Kidney capillary endothelial cell (primary cell): ENCODE results near the gene MRPL18.
"Not testable (repeated sequence)": the region's sequence is repeated elsewhere in the genome, so short reads cannot be mapped to it uniquely, and the experiment has no call there.

ENCODE experiments used
- DNase-seq: peaks from one replicate; pipeline ENCODE4 v3.0.0-alpha.2; 2018; ENCODE audit warnings: low spot score

MRPL18 gene

DNA sequence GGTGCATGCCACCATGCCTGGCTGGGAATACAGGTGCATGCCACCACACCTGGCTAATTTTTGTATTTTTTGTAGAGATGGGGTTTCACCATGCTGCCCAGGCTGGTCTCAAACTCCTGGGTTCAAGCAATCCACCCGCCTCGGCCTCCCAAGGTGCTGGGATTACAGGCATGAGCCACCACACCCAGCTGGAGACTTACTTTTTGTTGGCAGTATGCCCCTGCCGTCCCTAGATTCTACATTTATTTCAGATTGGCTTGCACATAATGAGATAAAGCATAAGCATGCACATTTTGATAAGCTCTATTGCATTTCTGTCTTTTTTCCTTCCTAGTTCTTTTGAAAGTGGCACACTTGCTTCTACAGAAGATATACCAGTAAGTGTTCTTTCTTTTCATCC, 26.5 kb downstream of the MRPL18 start:
- not testable (repeated sequence) for DNase-seq

DNA sequence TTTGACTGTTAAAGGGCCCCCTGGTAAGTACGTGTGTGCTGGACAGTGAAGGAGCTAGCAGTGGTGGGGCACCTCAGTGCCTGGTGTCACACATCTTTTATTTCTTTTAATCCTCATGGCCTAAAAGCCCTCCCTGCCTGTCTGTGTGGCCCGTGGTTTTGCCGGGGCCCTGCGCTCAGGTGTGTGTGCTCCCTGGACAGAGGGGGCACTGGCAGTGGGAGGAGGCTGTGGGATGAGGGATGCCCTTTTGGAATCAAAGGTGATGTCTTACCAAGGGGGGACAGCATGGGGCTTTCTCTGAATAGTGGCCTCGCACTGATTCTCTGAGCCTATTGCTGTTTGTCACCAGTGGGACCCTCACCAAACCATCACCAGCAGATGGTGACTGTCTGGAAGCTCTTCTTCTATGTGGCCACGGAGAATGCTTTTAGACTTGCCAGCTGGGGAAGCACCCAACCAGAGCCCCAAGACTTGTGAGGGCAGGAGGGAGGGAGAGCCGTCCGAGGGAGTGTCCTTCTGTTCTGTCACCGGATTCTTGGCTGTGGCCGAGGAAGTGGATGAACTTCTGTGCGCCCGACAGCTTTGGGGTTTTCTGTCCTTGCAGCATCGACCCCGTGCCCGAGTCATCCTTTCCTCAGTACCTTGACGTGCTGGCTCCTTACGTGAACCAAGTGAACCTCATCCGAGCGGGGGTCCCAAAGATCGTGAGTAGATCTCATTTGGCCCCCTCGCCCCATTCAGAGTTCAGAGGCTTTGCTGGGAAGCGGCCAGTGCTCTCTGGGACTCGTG, 27.9 kb downstream of the MRPL18 start:
- no peak for DNase-seq

DNA sequence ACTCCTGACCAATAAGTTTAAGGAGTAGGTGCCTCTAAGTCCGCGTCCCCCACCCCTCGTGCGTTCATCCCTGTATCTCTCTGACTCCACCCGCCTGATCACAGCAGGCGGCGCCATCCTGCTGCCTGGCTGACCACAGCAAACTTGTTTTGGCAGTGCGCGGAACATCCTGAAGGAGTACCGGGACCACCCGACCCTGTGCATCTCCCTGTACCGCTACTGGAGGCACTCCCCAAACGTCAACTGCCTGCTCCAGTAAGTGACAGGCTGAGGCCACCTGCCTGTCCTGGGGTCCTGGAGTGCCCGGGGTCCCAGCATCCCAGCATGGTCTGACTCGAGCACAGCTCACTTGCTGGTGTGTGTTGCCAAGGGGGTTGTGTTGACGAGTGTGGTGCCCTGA, 28.8 kb downstream of the MRPL18 start:
- no peak for DNase-seq

GRCh38 chr6:159819932-159820640, 29.8 kb downstream of the MRPL18 start:
- no peak for DNase-seq

GRCh38 chr6:159821122-159821521, 30.9 kb downstream of the MRPL18 start:
- no peak for DNase-seq

DNA sequence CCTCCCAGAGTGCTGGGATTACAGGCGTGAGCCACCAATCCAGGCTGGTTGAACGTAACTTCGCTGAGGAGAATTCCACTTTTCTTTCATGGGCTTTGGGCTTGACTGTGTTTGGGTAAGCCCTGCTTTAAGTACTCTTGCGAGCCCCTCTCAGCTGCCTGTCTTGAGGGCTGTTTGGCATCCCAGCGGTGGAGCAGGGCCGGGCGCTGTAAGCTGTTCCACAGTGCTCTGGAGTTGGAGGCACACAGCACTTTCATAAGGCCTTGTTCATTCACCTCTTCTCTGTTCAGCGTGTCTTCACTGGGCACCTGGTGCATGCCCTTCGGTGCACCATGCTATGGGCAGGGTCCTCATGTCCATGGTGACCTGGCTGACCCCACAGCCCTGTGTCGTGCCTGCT, 31.5 kb downstream of the MRPL18 start:
- no peak for DNase-seq

DNA sequence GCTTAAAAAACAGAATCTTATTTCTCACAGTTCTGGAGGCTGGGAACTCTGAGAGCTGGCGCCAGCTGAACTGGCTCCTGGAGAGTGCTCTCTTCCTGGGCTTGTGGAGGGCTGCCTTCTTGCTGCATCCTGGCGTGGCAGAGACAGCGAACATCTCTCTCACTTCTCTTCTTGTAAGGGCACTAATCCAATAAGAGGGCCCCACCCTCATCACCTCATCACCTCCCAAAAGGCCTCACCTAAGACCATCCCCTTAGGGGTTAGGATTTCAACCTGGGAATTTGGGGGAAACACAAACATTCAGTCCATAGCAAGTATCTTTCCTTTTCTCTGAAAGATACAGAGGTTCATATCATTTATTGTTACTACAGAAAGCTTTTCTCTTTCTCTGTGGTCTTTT, 33.7 kb downstream of the MRPL18 start:
- no peak for DNase-seq

GRCh38 chr6:159824690-159825089, 34.4 kb downstream of the MRPL18 start:
- DNase-seq, result not testable (repeated sequence)

GRCh38 chr6:159826004-159826403, 35.7 kb downstream of the MRPL18 start:
- no peak for DNase-seq

DNA sequence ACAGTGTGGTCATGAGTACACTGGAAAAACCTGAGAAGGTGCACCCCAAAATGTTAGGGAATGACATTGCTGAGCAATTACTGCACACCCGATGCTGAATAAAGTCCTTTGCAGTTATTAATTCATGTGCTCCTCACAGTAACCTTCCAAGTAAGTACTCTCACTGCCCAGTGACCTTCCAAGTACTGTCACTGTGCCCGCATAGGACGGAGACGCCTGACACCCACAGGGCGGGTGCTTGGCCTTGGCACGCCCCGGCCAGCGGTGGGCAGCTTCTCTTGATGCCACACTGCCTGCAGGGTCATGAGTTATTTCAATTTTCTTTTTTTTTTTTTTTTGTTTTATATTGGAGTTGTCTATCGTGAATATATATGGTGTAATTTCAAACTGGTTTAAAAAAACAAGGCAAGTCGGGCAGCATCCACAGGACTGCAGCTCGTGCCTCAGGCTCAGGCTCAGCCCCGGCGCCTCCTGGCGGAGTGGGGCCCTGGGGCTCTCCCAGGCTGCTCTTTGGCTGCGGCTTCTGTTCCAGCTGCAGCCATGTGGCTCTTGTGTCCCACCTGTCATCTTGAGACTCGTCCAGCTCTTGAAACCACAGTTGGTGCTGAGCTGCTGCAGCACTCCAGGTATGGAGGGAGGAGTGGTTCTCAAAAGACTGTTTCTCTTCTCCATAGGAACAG, 36.8 kb downstream of the MRPL18 start:
- DNase-seq, result no peak

DNA sequence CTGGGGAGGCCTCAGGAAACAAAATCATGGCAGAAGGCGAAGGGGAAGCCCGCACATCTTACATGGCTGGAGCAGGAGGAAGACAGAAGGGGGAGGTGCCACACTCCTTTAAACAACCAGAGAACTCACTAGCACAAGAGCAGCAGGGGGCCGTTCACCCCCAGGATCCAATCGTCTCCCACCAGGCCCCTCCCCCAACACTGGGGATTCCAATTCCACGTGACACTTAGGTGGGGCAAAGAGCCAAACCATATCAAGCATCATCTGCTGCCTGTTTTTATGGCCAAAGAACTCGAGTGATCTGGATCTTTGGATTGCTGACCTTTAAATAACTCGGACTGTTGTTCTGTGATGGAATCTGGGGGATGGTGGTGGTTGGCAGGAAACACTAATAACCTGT, 37.8 kb downstream of the MRPL18 start:
- no peak for DNase-seq

DNA sequence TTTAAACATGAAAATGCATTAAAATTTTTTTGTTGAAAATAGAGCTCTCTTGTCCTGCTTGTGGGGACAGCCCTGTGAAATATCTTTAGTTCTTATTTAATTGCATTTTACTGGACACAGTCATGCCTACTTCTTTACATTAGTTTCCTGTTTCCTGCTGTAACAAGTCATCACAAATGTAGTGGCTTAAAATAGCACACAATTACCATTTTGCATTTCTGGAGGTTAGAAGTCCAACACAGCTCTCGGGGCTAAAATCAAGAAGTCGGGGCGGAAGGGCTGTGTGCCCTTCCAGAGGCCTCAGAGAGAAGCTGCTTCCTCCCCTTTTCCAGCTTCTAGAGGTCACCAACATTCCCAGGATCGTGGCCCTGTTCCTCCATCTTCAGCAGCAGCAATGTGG, 39.3 kb downstream of the MRPL18 start:
- peak; percentile 77 for DNase-seq

GRCh38 chr6:159830501-159831372, 40.5 kb downstream of the MRPL18 start:
- DNase-seq, result no peak

- no peak for DNase-seq
These were observed 41.1 kb downstream of the MRPL18 start for GRCh38 chr6:159831373-159831679.

GRCh38 chr6:159832946-159833345, 42.7 kb downstream of the MRPL18 start:
- DNase-seq, result no peak

GRCh38 chr6:159833556-159833955, 43.3 kb downstream of the MRPL18 start:
- no peak for DNase-seq

- no peak for DNase-seq
These were observed 43.8 kb downstream of the MRPL18 start for GRCh38 chr6:159833997-159834603.

- DNase-seq, result no peak
These were observed 46.6 kb downstream of the MRPL18 start for GRCh38 chr6:159836718-159837490.

GRCh38 chr6:159837511-159837910, 47.2 kb downstream of the MRPL18 start:
- no peak for DNase-seq

DNA sequence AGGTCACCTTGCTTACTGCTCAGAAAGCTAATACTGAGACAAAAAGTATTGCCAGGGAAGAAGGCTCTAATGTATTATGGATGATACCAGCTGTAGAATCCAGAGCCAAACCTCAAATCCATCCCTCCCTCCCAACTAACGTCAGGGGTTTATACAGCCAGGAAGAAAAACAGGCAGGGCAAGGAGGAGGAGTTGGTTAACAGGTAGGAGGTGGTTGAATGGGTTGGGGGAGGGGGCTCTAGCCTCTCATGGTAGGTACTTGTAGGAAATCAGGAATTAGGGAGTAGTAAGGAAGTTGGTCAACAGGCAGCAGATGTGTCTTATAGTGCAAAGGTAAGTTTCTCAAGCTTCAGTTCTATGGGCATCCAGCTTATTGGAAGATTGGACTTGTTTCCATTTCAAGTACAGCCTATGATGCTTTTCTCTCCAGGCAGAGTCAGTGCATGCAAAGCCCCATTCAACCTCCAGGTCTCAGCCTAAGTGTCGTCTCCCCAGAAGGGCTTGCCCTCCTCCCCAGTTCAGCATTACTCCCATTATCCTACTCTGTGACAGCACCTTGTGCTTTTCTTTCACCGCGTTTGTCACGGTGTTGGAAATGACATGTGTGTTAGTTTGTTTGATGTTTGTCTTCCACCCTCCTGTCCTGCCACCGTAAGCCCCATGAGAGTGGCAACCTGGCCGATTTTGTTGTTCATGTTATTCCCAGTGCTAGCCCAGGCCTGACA, 47.9 kb downstream of the MRPL18 start:
- DNase-seq, result no peak
